SU-DHL-6 (cell line): ENCODE results near the gene PIGP.

ENCODE experiments used
- H2AFZ ChIP-seq: fragments of 200-600 bp; sonication (generic); 2 replicates; pipeline ENCODE4 v1.6.1; 2014; ENCODE audit warnings: low read depth, mild to moderate bottlenecking, moderate library complexity, mixed read lengths, antibody characterized with exemption, low read length; ENCODE audit not compliant: severe bottlenecking
- H3F3A ChIP-seq: fragments of 200-600 bp; shearing (Covaris generic); 2 replicates; pipeline ENCODE4 v1.6.0; 2016; ENCODE audit warnings: antibody characterized with exemption, mild to moderate bottlenecking; ENCODE audit not compliant: insufficient read depth
- H3K27ac ChIP-seq: fragments of 200-600 bp; sonication (generic); 2 replicates; pipeline ENCODE4 v1.5.1; 2016; ENCODE audit warnings: low read depth, mild to moderate bottlenecking, low read length, moderate library complexity, mixed read lengths
- H3K27me3 ChIP-seq: fragments of 200-600 bp; sonication (generic), shearing (Covaris generic); 2 replicates; pipeline ENCODE4 v1.6.0; 2014; ENCODE audit warnings: mild to moderate bottlenecking, low read length
- H3K36me3 ChIP-seq: fragments of 200-600 bp; sonication (generic); 2 replicates; pipeline ENCODE4 v1.6.1; 2014; ENCODE audit warnings: mild to moderate bottlenecking, low read length, mixed read lengths
- H3K4me2 ChIP-seq: fragments of 300-600, 200-600 bp; shearing (Covaris generic), sonication (generic); 2 replicates; pipeline ENCODE4 v1.6.0; 2014; ENCODE audit warnings: low read length, low read depth, mild to moderate bottlenecking; ENCODE audit not compliant: poor library complexity, severe bottlenecking
- H3K4me3 ChIP-seq: fragments of 200-600 bp; sonication (generic); 2 replicates; pipeline ENCODE4 v1.5.1; 2014; ENCODE audit warnings: antibody characterized with exemption, low read length, mild to moderate bottlenecking, mixed read lengths; ENCODE audit not compliant: insufficient read depth, poor library complexity, severe bottlenecking
- H3K79me2 ChIP-seq: fragments of 200-600 bp; sonication (generic); 2 replicates; pipeline ENCODE4 v1.6.1; 2014; ENCODE audit warnings: mild to moderate bottlenecking, low read length, moderate library complexity; ENCODE audit not compliant: insufficient read depth
- H3K9ac ChIP-seq: fragments of 200-600 bp; sonication (generic); 2 replicates; pipeline ENCODE4 v1.7.0; 2014; ENCODE audit warnings: mild to moderate bottlenecking, low read length
- H3K9me2 ChIP-seq: fragments of 200-600 bp; sonication (generic); replicated peaks from 2 replicates; pipeline ENCODE4 v1.6.1; 2014; ENCODE audit warnings: low read length; ENCODE audit not compliant: insufficient read depth
- H3K9me3 ChIP-seq: fragments of 200-600 bp; sonication (generic); 2 replicates; pipeline ENCODE4 v1.6.1; 2014; ENCODE audit warnings: low read length, mixed read lengths; ENCODE audit not compliant: insufficient read depth
- H4K20me1 ChIP-seq: fragments of 200-600 bp; sonication (generic); 2 replicates; pipeline ENCODE4 v1.6.1; 2014; ENCODE audit warnings: low read depth, mild to moderate bottlenecking, antibody characterized with exemption, low read length, moderate library complexity, mixed read lengths
- CTCF ChIP-seq: fragments of 200-600 bp; sonication (generic); IDR thresholded peaks from one replicate; pipeline ENCODE4 v1.5.1; 2017; ENCODE audit warnings: antibody characterized with exemption, mild to moderate bottlenecking, low read length, moderate library complexity; ENCODE audit not compliant: insufficient read depth, poor library complexity, severe bottlenecking
- EZH2phosphoT487 ChIP-seq: fragments of 200-600 bp; sonication (generic), shearing (Covaris generic); conservative IDR thresholded peaks from 2 replicates; pipeline ENCODE4 v1.6.1; 2018; ENCODE audit warnings: mild to moderate bottlenecking, antibody characterized with exemption, low read length, moderate library complexity, mixed read lengths

PIGP gene

GRCh38 chr21:37074197-37074510, 1.3 kb upstream of the PIGP start:
- Histone ChIP-seq H3K9ac (peak overlapping the region; percentile 85), H3K4me3 (peak overlapping the region; percentile 64), H3K27ac (no peak overlapping the region), H3K79me2 (peaks cover 57% of the 10 kb centered on the region), H3K27me3 (no peaks in the 10 kb centered on the region), H3F3A (peaks cover 28% of the 10 kb centered on the region), H3K9me2 (no peaks in the 10 kb centered on the region), H3K9me3 (no peaks in the 10 kb centered on the region), H3K36me3 (peaks cover 7% of the 10 kb centered on the region; the same call in 1 of the 2 replicates), H2AFZ (peak overlapping the region; percentile 75), H3K4me2 (peak overlapping the region; percentile 60), H4K20me1 (peaks cover 12% of the 10 kb centered on the region)
- TF ChIP-seq CTCF (no peak), EZH2phosphoT487 (no peak)

GRCh38 chr21:37073417-37074196, 736 bp upstream of the PIGP start:
- peaks cover 52% of the 10 kb centered on the region for H3K79me2 ChIP-seq
- H4K20me1 ChIP-seq = peaks cover 9% of the 10 kb centered on the region
- peak overlapping the region; percentile 85 for H3K9ac ChIP-seq
- peaks cover 22% of the 10 kb centered on the region for H3F3A ChIP-seq
- TF ChIP-seq CTCF (no peak), EZH2phosphoT487 (no peak)
- H2AFZ ChIP-seq = peak overlapping the region; percentile 75
- peak overlapping the region; percentile 64 for H3K4me3 ChIP-seq
- no peaks in the 10 kb centered on the region for H3K9me3 ChIP-seq
- H3K9me2 ChIP-seq = no peaks in the 10 kb centered on the region
- H3K27me3 ChIP-seq = no peaks in the 10 kb centered on the region
- peak overlapping the region; percentile 60 for H3K4me2 ChIP-seq
- H3K36me3 ChIP-seq = peaks cover 7% of the 10 kb centered on the region; the same call in 1 of the 2 replicates
- peak overlapping the region; percentile 38 for H3K27ac ChIP-seq

- peaks cover 5% of the 10 kb centered on the region; the same call in 1 of the 2 replicates for H4K20me1 ChIP-seq
- no peak for TF ChIP-seq EZH2phosphoT487
- no peak for TF ChIP-seq CTCF
- peak overlapping the region; percentile 81 for H2AFZ ChIP-seq
- H3K9ac ChIP-seq = peak overlapping the region; percentile 85
- H3K27ac ChIP-seq = peak overlapping the region; percentile 50
- peak overlapping the region; percentile 64 for H3K4me3 ChIP-seq
- peaks cover 41% of the 10 kb centered on the region for H3K79me2 ChIP-seq
- no peaks in the 10 kb centered on the region for H3K9me2 ChIP-seq
- H3F3A ChIP-seq = peaks cover 21% of the 10 kb centered on the region
- no peaks in the 10 kb centered on the region for H3K9me3 ChIP-seq
- peak overlapping the region; percentile 64 for H3K4me2 ChIP-seq
- no peaks in the 10 kb centered on the region for H3K27me3 ChIP-seq
- H3K36me3 ChIP-seq = peaks cover 7% of the 10 kb centered on the region; the same call in 1 of the 2 replicates
Observed at GRCh38 chr21:37072274-37072987, 440 bp downstream of the PIGP start.
